GM23248 (cell line): Measurements from ENCODE around the gene CFDP1.

Experiments
- EZH2 ChIP-seq: fragments of 200-600 bp; sonication (generic); IDR thresholded peaks from 2 replicates; pipeline ENCODE4 v1.6.1; 2018; ENCODE audit warnings: antibody characterized with exemption, mild to moderate bottlenecking; ENCODE audit not compliant: insufficient read depth, poor library complexity, severe bottlenecking
- EZH2phosphoT487 ChIP-seq: fragments of 200-600 bp; sonication (generic); IDR thresholded peaks from 2 replicates; pipeline ENCODE4 v1.6.1; 2018; ENCODE audit warnings: antibody characterized with exemption, moderate library complexity, mild to moderate bottlenecking, low read depth; ENCODE audit not compliant: insufficient read depth

- TF ChIP-seq EZH2phosphoT487 (no peak), EZH2 (no peak)
These were observed 182.5 kb downstream of the CFDP1 start for GRCh38 chr16:75250809-75251279.
